ENCODE data around the gene UBXN10. TPM values are rescaled to one million over a fixed set of nuclear protein-coding genes. Genes with fewer than 3 reads are reported as not detected.

The UBXN10 gene, protein sequence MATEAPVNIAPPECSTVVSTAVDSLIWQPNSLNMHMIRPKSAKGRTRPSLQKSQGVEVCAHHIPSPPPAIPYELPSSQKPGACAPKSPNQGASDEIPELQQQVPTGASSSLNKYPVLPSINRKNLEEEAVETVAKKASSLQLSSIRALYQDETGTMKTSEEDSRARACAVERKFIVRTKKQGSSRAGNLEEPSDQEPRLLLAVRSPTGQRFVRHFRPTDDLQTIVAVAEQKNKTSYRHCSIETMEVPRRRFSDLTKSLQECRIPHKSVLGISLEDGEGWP
- total RNA-seq, result 0.39 and 0.43 TPM in 2 replicates

GRCh38 chr1:20185834-20186782 is at the start of gene UBXN10, which contains the start of gene PLA2G2C:
UBXN10 (plus strand) TSS chr1:20186096; CDS start chr1:20190562, 4,466 bp downstream.
PLA2G2C (minus strand) TSS chr1:20186518; CDS start chr1:20177363, 9,155 bp downstream.

DNA sequence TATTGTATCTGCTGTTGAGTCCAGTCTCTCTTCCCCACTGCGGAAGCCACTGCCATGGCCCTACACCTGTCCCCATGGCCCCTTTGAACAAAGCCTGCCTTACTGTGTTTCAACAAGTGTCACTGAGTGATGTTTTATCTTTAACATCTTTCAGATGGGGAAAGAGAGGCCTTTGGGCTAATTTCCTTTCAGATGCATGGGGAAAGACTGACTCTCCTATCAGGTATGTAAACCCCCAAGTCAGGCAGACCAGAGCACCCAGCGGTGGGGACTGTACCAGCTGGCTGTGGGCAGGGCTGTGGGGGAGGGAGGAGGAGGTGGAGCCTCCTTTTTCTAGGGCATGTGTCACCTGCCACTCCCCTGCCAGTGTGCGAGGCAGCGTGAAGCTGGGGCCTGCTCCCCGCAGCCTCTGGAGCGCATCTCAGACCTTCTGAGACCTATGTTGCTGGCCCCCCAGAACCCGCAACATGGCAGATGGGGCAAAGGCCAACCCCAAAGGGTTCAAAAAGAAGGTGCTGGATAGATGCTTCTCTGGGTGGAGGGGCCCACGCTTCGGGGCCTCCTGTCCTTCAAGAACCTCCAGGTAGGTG is 46.8 kb upstream of the UBXN10 start, which contains the start of gene PLA2G2F:
PLA2G2F (plus strand) TSS at position 363 of the 590 bp plus-strand sequence; CDS start at position 468, 105 bp downstream.

Other genes with a start within 250 kb of the UBXN10 start
- not detected in 2 replicates for gene PLA2G2A, start 206.5 kb upstream of the UBXN10 start, total RNA-seq
- gene PLA2G5, start 115.9 kb upstream of the UBXN10 start, total RNA-seq, result not detected in 2 replicates
- not detected in 2 replicates for gene PLA2G2D, start 66.6 kb upstream of the UBXN10 start, total RNA-seq
- under 0.01 TPM in 1 of 2 replicates, not detected in the other for gene PLA2G2F, start 46.8 kb upstream of the UBXN10 start, total RNA-seq
- not detected in 2 replicates for gene PLA2G2C, start 422 bp downstream of the UBXN10 start, total RNA-seq
- not detected in 2 replicates for gene VWA5B1, start 104.8 kb downstream of the UBXN10 start, total RNA-seq